ENCODE results near the gene FBF1.

- TF ChIP-seq BHLHE40 (IDR thresholded peaks at IDR 0.05; ENCODE audit: borderline replicate concordance) (no peak), NFRKB (IDR thresholded peaks at IDR 0.05) (no peak), FOXK2 (IDR thresholded peaks at IDR 0.05) (no peak), SUZ12 (IDR thresholded peaks at IDR 0.05) (no peak), PKNOX1 (IDR thresholded peaks at IDR 0.05) (no peak), SP1 (IDR thresholded peaks at IDR 0.05) (no peak), HDGF (IDR thresholded peaks at IDR 0.05; ENCODE audit: borderline replicate concordance) (no peak), CTBP1 (IDR thresholded peaks at IDR 0.05; ENCODE audit: borderline replicate concordance) (no peak)
These were observed 18.4 kb upstream of the FBF1 start for GRCh38 chr17:75959051-75959838.

All from HEK293T (cell line).